SW 1271 (cell line): ENCODE measurements around the gene ULBP2.
"Not testable (repeated sequence)": the region's sequence is repeated elsewhere in the genome, so short reads cannot be mapped to it uniquely, and the experiment has no call there.

Experiments
- DNase-seq, 2 experiments: peaks; one replicate each; lab custom pipeline; 2025; lab: John Stamatoyannopoulos, UW

Gene ULBP2

DNA sequence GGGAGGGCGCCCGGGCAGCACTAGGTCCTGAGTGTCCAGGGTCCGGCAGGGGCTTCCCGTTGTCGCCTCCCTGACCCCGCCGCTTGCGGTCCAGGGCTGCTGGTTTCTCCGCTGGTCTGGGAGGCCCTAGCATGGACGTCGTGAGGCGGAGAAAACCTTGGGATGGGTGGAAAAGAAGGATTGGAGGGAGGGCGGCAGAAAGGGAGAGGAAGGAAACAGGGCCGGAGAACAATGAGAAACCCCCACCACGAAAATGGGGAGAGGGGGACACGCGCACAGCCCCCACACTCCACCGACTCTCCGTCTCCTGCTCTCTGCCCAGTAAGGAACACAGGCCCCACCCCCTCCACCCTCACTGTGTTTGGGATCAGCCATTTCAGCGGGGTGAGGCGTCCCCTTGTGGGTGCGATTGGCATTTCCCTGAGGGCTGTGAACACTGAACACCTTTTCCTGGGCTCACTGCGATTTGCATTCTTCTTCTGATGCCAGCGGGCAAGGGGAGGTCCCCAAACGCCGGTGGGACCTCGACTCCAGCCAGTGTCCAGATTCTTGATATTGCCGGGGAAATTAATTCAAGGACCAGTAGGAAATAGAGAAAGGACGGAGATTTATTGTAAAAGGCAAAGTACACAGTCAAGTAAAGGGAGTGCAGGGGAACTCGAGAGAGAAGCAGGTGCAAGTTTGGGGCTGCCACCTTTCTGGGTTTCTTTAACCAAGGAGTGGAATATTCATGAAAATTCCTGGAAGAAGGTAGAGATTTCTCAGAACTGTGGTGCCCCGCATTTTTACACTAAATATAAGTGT is 15.6 kb upstream of the ULBP2 start:
- DNase-seq = peak; percentile 43 to 68

DNA sequence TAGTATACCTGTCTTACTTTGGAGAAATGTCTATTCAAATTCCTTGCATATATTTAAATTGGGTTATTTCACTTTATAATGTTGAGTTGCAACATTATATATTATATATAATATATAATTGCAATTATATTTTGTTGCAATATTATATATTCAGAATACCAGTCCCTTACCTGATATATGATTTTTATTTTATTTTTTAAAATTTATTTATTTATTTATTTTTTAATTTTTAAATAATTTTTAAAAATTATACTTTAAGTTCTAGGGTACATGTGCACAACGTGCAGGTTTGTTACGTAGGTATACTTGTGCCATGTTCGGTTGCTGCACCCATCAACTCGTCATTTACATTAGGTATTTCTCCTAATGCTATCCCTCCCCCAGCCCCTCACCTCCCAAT is 14.8 kb upstream of the ULBP2 start:
- DNase-seq = not testable (repeated sequence)

DNA sequence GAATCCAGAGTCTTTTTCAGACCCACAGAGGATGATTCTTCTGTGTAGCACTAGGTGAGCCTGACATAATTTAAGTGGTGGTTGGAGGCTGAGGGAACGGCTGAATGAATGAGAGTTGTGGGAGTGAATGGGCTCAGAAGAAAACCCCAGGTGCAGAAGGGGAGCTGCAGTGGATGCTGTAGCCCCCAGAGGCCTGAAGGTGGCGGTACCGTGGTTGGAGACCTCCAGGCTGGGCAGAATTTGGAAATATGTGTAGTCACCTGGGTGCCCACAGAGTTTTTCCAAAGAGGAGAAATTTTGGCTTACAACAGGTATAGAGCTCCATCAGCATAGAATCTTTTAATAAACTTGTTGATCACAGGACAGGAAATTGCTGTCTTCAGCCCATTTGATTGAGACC is 12.4 kb upstream of the ULBP2 start:
- peak in 1 of 2 experiments; percentile 3 for DNase-seq

DNA sequence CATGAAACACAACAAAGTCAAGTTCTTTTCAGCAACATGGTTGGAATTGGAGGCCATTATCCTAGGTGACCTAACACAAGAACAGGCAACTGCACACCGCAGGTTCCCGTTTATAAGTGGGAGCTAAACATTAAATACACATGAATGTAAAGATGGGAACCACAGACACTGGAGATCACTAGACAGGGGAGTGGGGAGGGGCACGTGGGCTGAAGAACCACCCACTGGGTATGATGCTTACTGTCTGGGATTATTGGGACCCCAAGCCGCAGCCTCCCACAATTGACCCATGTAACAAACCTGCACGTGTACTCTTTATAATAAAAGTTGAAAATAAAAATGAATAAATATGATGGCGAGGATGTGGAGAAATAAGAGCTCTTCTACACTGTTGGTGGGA is 10.3 kb upstream of the ULBP2 start:
- DNase-seq = no peak

DNA sequence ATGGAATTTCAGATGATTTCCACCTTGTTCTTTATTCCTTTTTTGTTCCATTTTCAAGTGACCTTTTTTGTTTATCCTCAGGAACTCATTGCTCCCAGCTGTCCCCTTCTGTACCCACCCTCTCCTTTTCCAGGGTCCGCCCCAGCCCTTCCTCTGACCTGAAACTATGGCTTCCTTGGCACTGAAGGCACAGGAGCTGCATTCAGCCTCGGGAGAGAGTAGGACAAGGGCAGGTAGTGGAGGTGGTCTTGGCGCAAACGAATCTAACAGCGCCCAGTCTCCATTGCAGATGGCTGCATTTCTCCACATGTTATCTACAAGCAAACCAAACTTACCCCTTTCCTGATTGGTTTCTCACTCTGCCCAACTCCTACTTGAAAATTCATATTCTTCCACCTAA is 8.8 kb upstream of the ULBP2 start:
- DNase-seq = no peak

DNA sequence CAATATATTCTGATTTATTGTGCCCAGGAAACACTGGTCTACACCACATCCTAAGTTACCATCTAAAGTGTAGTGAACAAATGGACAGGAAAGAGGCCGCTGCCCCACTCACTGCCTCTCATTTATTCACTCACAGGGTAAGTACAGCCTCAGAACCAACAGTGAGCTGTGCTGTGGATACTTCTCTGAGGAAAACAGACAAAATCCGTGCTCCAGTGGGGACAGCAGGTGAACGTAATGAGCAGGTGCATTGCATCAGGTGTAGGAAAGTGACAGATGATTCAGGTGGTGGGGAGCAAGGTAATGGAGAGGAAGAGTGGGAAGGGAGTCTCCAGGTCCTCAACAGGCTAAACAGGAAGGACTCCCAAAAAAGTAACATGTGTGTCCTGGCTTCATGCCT is 8.4 kb upstream of the ULBP2 start:
- DNase-seq = no peak

DNA sequence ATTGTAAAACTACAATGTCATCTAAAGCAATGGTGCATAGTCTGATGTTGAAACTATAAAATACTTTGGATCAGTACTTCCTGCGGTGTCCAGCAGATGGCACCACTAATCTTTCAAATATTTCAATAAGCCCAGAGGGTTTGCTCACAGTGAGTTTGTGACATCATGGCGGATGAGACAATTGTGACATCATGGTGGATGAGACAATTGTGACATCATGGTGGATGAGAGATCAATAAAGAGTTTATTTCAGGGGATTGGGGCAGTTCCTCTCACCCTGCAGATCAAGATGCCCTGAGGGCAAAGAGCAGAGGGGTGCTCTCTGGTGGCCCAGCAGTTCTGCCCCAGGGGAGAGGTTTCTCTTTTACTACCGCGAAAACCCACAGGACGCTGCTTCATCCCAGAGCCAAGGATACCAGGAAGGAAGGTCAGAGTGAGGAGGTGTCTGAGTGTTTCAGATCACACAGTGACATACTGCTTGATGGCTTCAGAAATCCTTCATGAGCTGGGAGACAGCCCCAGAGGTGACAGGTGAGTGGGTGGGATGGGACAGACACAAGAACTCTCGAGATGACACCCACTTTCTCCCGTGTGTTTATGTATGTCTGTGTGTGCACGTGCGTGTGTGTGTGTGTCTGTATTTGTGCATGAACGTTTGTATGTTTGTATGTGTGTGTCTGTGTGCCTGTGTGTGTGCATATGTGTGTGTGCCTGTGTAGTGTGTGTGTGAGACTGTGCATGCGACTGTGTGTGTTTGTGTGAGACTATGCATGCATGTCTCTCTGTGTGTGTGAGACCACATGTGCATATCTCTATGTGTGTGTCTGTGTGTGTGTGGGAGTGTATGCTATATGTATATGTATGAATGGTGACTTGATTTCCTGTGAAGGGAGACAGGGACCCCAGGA is 7.3 kb upstream of the ULBP2 start:
- peak; percentile 54 to 67 for DNase-seq

DNA sequence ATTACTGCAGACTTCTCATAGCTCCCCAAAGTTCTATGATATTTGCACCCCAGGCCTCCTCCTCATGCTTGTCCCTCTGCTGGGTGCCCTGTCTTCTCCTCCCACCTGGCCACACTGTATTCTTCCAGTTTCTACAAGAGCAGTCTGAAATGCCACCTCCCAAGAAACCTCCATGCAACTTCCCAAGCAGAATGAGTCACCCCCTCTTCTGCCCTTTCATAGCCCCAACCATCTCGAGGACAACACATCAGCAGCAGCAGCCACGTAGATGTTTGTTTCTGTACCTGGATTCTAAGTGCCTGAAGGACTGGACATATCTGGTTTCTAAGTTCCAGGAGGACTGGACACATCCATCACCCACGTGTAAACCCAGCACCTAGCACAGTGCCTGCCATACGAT is 6.6 kb upstream of the ULBP2 start:
- no peak for DNase-seq

DNA sequence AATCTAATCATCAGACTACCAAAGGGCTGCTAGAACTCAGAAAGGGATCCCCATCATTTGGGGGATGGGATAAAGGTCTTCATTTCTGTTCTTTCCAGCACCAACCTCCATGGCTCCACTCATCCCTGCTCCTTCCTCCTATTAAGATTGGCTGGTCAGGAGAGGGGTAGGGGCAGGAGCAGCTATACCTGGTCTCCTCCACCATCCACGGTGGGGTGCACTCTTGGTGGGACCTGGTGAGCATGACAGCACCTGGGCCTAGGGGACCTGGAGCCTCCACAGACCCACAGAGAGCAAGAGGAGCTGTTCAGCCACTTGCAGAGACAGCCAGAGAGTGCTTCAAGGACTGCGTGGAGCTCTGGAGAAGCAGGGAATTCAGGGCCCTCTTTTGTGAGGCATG is 6.1 kb upstream of the ULBP2 start:
- no peak for DNase-seq

DNA sequence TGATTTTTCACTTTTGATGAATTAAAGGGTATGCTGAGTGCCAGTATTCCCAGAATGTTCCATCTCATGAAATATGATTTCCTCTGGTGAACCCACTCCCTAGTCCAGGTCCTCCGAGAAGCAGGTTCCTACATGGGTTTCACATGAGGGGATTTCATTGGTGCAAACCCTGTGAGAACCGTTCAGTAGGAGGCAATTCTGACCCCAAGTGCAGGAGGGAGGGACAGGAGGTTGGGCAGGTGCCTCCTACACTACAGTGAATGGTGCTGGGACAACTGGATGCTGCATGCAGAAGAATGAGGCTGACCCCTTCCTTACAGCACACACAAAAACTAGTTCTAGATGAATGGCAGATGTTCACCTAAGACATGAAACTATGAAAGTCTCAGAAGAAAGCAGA is 5.1 kb upstream of the ULBP2 start:
- no peak for DNase-seq

DNA sequence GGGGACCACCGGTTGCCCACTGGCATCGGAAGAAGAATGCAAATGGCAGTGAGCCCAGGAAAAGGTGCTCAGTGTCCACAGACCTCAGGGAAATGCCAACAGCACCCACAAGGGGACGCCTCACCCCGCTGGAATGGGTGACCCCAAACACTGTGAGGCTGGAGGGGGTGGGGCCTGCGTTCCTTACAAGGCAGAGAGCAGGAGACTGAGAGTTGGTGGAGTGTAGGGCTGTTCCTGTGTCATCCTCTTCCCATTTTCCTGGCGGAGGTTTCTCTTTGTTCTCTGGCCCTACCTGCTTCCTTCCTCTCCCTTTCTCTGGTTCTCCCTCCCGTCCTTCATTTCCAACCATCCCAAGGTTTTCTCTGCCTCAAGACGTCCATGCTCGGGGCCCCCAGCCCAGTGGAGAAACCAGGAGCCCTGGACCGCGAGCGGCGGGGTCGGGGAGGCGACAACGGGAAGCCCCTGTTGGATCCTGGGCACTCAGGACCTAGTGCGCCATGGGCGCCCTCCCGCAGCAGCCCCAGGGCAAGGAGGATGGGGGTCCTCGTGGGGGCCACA is 3.7 kb upstream of the ULBP2 start:
- DNase-seq = not testable (repeated sequence)

DNA sequence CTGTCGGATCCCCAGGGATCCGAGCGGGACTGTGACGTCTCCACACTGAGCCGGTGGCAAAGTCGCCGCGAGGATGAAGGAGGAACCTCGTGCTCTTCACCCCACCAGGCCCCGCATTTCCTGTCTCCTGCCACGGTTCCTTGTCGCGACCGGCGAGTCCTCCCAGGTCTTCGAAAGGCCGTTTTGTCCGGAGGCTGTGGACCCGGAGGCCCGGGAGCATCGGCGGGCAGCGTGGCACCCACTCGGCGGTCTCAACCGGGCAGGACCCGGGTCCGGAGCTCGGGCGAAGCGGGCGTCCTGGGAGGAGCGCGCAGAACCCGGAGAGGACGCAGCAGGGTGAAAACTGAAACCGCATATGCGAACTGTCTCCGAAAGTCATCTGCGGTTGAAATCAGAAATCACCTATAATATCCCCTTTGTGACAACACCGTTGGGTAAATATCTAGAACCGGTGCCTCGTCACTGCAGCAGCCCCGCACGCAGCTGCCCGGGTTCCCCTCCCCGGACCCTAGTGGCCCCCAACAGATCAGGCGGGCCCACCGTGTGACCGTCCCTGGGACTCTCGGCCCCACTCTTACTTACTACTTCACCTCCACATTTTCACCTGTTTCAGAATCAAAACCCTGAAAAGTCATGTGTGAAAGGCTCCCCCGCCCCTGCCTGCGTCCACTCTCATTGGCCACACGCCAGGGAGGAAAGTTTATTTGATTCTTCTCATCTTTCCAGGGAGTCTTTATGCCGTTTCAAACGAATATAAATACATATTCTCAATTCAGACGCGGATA is 3.1 kb upstream of the ULBP2 start:
- no peak for DNase-seq

DNA sequence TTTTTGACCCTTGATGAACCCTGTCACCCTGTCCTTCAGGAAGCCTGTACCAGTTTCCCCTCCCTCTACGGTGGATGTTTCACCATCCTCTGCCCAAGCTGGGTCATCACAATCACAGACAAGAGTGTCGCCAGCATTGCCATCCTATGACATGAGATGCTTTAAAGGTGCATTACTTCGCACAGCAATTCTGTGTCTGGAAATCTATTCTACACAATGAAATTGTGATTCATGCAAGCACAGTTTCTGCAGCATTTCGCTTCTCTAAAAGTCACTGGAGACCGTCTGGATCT is 2.5 kb upstream of the ULBP2 start:
- DNase-seq = no peak

DNA sequence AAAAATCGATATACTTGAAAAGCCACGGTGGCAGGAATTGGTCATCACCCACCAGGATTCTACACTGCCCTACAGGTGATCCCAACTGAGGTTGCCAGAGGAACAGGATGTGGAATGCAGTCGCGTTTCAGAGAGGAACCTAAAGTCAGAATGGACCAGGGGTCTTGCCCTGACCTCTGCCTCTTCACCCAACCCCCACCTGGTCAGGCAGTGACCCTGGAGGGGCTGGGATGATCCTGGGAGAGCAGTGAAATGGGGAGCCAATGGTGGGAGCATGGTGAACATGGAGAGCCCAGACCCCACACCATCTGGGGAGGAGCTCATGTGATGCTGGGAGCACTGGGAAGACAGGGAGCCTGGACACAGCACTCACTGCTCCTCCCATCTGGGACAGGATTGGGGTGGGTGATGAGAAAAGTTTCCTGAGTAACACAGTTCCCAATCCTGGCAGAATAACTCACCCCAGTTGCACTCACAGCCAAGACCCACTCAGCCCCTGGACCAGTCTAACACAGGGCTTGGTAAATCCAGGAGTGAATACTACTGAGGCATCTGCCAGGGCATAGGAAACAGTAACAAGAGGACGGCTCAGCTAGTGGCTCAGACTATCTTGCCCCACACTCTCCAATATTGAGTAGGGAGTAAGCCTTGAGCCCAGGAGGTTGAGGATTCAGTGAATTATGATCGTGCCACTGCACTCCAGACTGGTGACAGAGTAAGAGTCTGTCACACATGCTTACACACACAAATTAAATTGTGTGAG is 1.7 kb upstream of the ULBP2 start:
- no peak for DNase-seq

DNA sequence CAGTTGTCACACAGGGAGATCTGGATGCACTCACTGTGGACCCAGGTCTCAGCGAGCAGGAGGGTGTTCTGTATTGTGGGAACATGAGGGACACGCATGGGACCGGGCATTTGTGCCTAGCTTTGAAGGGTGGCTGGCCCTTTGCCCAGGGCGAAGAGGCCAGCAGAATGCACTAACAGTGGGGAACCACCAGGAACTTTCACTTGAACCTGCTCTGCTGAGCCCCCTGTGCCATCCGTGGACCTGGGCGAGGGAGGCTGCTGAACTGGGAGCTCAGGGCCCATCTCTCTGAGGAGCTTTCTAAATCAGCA is 1.2 kb upstream of the ULBP2 start:
- no peak for DNase-seq

DNA sequence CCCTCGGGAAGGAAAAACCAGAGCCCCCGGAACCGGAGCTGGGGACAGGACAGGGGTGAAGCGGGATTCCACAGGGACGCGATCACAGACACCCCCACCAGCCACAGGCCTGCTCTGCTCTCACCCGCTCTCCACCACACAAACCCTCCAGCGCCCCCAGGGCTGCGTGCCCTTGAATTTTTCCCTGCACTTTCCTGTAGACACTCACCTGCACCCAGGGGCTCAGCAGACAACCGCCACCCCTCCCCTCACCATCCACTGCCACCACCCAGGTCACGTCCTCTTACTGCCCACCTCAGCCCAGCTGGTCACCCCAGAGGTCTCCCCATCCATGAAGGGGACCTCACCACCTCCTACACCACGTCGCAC is 631 bp downstream of the ULBP2 start:
- no peak for DNase-seq

DNA sequence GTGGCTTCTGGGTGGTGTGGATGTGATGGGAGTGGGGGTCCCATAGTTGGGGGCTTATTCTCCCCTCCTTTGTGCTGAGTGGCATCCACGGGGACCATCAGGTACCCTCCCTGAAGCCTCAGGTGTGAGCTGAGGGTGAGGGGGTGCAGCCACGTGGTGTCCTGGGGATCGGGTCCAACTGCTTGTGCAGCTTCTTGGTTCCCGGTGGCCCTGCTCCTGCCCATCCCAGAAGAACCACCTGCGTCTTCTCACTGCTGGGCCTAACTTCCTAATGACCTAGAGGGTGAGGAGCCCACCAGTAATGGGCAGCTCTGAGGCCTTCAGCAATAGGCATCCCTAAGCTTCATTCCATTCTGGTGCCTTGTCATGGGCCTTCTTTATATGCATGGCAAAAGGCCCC is 1.5 kb downstream of the ULBP2 start:
- DNase-seq = not testable (repeated sequence)

DNA sequence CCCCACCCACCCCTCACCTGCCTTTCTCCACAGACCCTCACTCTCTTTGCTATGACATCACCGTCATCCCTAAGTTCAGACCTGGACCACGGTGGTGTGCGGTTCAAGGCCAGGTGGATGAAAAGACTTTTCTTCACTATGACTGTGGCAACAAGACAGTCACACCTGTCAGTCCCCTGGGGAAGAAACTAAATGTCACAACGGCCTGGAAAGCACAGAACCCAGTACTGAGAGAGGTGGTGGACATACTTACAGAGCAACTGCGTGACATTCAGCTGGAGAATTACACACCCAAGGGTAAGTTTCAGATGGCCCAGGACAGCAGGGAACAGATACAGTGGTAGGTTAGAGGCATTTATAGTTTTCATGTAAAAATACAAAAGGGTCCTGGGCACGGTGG is 3.5 kb downstream of the ULBP2 start:
- DNase-seq = not testable (repeated sequence)

DNA sequence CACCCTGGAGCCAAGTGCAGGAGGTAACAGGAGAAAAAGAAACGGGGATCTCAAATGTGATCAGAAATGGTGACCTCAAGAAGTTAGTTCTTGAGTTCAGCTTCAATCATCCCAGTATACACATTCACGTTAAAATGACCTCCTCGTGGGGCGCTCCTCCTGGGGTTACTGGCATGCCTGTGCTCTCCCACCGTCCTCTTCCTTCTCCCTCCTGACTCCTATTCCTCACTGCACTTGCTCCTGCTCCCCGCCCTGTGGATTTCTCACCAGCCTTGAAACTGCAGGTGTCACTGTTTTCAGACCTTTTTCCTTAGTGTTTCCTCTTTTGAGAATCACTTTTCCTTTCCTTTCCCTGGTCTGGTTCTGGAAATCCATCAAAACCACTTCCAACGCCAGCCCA is 4.8 kb downstream of the ULBP2 start:
- not testable (repeated sequence) for DNase-seq

DNA sequence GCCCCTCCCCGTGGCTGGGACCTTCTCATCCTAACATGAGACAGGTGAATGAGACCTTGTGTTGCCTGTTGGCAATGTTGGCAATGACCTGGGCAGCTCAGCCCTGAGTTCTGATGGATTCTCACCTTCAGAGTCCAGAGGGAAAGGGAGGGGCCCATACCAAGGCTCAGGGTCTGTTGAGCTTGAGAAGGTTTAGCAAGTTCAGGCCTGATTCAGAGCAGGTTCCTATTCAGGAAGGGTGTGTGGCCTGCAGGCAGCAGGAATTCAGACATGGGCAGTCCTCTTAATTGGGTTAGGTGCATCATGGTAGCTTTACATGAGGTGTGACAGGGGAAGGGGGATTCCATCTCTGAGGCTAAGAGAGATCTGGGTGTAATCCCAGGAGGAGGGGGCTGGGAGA is 5.7 kb downstream of the ULBP2 start:
- DNase-seq = not testable (repeated sequence)

DNA sequence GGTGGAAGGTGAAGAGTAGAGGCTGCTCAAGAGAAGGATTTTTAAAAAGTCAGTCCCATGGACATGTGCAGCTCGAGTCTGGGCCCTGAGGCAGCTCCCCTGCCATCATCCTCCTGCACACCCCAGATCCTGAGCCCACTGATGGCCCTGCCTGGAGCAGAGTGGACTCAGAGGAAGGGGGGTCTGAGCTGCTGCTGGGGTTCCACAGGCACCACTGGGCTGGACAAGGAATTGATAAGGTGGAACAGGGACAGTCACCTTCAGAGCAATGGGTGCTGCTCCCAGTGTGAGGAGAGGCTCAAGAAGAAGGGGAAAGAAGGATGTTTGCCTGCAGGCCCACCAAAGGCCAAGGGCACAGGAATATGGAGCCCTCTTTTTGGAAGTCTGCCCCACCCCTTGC is 6.2 kb downstream of the ULBP2 start:
- DNase-seq = no peak

DNA sequence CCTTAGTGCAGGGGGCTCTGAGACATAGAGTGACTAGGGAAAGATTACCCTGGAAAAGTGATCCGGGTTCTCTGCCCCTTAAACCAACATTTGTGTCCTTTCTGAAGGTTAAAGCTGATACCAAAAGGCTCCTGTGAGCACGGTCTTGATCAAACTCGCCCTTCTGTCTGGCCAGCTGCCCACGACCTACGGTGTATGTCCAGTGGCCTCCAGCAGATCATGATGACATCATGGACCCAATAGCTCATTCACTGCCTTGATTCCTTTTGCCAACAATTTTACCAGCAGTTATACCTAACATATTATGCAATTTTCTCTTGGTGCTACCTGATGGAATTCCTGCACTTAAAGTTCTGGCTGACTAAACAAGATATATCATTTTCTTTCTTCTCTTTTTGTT is 6.8 kb downstream of the ULBP2 start:
- DNase-seq = no peak
